ENCODE results near the gene ERC1. TPM values are rescaled to one million over a fixed set of nuclear protein-coding genes. Genes with fewer than 3 reads are reported as not detected.

The ERC1 gene
- total and polyA plus RNA-seq, 2 donors from 2014 or later = 5.1 to 68.3 TPM

- TF ChIP-seq CTCF (IDR thresholded peaks at IDR 0.05; ENCODE audit: borderline replicate concordance, extremely low read depth, insufficient read depth) = no peak
- FAIRE-seq (no peak), DNase-seq (no peak)
- Histone ChIP-seq H3K36me3 (ENCODE audit: control insufficient read depth in 2 of 3, insufficient read depth in 3 of 3, low read length in 3 of 3) (no peaks in the 10 kb centered on the region), H3K4me3 (ENCODE audit: low read length in 3 of 3) (no peak overlapping the region), H3K9ac (ENCODE audit: low read length in 3 of 3) (no peak overlapping the region), H3K27me3 (ENCODE audit: control insufficient read depth, insufficient read depth, low read length) (no peaks in the 10 kb centered on the region), H3K4me1 (ENCODE audit: control insufficient read depth in 2 of 3, insufficient read depth in 2 of 3, low read depth in 1 of 3, low read length in 3 of 3) (no peaks in the 10 kb centered on the region), H3K27ac (ENCODE audit: low read depth in 2 of 2, low read length in 2 of 2) (no peak overlapping the region), H3K9me3 (ENCODE audit: control insufficient read depth in 2 of 3, insufficient read depth in 1 of 3, low read length in 3 of 3) (no peaks in the 10 kb centered on the region)
- intact Hi-C loops (cut with DNase I) = no loop called here
Measured at GRCh38 chr12:967641-968040, 23.4 kb upstream of the ERC1 start.

GRCh38 chr12:968545-968944 is 22.5 kb upstream of the ERC1 start:
- Histone ChIP-seq H3K9me3 (ENCODE audit: control insufficient read depth in 2 of 3, insufficient read depth in 1 of 3, low read length in 3 of 3) (no peaks in the 10 kb centered on the region), H3K4me1 (ENCODE audit: control insufficient read depth in 2 of 3, insufficient read depth in 2 of 3, low read depth in 1 of 3, low read length in 3 of 3) (no peaks in the 10 kb centered on the region), H3K27ac (ENCODE audit: low read depth in 2 of 2, low read length in 2 of 2) (no peak overlapping the region), H3K9ac (ENCODE audit: low read length in 3 of 3) (no peak overlapping the region), H3K27me3 (ENCODE audit: control insufficient read depth, insufficient read depth, low read length) (no peaks in the 10 kb centered on the region), H3K4me3 (ENCODE audit: low read length in 3 of 3) (no peak overlapping the region), H3K36me3 (ENCODE audit: control insufficient read depth in 2 of 3, insufficient read depth in 3 of 3, low read length in 3 of 3) (no peaks in the 10 kb centered on the region)
- intact Hi-C loops (cut with DNase I) = no loop called here
- DNase-seq (no peak), FAIRE-seq (no peak)
- no peak for TF ChIP-seq CTCF (IDR thresholded peaks at IDR 0.05; ENCODE audit: borderline replicate concordance, extremely low read depth, insufficient read depth)

GRCh38 chr12:969821-970220 is 21.2 kb upstream of the ERC1 start:
- TF ChIP-seq CTCF (IDR thresholded peaks at IDR 0.05; ENCODE audit: borderline replicate concordance, extremely low read depth, insufficient read depth) = no peak
- H3K36me3 ChIP-seq (ENCODE audit: control insufficient read depth in 2 of 3, insufficient read depth in 3 of 3, low read length in 3 of 3) = no peaks in the 10 kb centered on the region
- FAIRE-seq (no peak), DNase-seq (no peak)
- H3K4me1 ChIP-seq (ENCODE audit: control insufficient read depth in 2 of 3, insufficient read depth in 2 of 3, low read depth in 1 of 3, low read length in 3 of 3) = no peaks in the 10 kb centered on the region
- no peaks in the 10 kb centered on the region for H3K9me3 ChIP-seq (ENCODE audit: control insufficient read depth in 2 of 3, insufficient read depth in 1 of 3, low read length in 3 of 3)
- H3K4me3 ChIP-seq (ENCODE audit: low read length in 3 of 3) = no peak overlapping the region
- no peak overlapping the region for H3K9ac ChIP-seq (ENCODE audit: low read length in 3 of 3)
- no peaks in the 10 kb centered on the region for H3K27me3 ChIP-seq (ENCODE audit: control insufficient read depth, insufficient read depth, low read length)
- intact Hi-C loops (cut with DNase I) = no loop called here
- H3K27ac ChIP-seq (ENCODE audit: low read depth in 2 of 2, low read length in 2 of 2) = no peak overlapping the region

- FAIRE-seq = no peak
Measured at GRCh38 chr12:971991-972390, 19.0 kb upstream of the ERC1 start.

More at GRCh38 chr12:971991-972390, 19.0 kb upstream of the ERC1 start:
- Histone ChIP-seq H3K4me1 (ENCODE audit: control insufficient read depth in 2 of 3, insufficient read depth in 2 of 3, low read depth in 1 of 3, low read length in 3 of 3) (no peaks in the 10 kb centered on the region), H3K27me3 (ENCODE audit: control insufficient read depth, insufficient read depth, low read length) (no peaks in the 10 kb centered on the region), H3K4me3 (ENCODE audit: low read length in 3 of 3) (no peak overlapping the region), H3K36me3 (ENCODE audit: control insufficient read depth in 2 of 3, insufficient read depth in 3 of 3, low read length in 3 of 3) (no peaks in the 10 kb centered on the region), H3K9me3 (ENCODE audit: control insufficient read depth in 2 of 3, insufficient read depth in 1 of 3, low read length in 3 of 3) (no peaks in the 10 kb centered on the region), H3K27ac (ENCODE audit: low read depth in 2 of 2, low read length in 2 of 2) (no peak overlapping the region), H3K9ac (ENCODE audit: low read length in 3 of 3) (no peak overlapping the region)
- no peak for DNase-seq
- intact Hi-C loops (cut with DNase I) = no loop called here
- no peak for TF ChIP-seq CTCF (IDR thresholded peaks at IDR 0.05; ENCODE audit: borderline replicate concordance, extremely low read depth, insufficient read depth)

All from kidney (tissue), 14 donors.